ENCODE measurements around the gene HOXA10.

HOXA10 gene

GRCh38 chr7:27156508-27156898, 17.6 kb downstream of the HOXA10 start, which contains the start of gene HOXA7:
TSS of gene HOXA7 (minus strand) at chr7:27156675. CDS start at chr7:27156545, 130 bp downstream.
- DNase-seq (ENCODE audit: low spot score): no peak

GRCh38 chr7:27155816-27156507, 18.2 kb downstream of the HOXA10 start:
- no peak for DNase-seq (ENCODE audit: low spot score)

GRCh38 chr7:27154901-27155815, 19.0 kb downstream of the HOXA10 start:
- no peak for DNase-seq (ENCODE audit: low spot score)

DNA sequence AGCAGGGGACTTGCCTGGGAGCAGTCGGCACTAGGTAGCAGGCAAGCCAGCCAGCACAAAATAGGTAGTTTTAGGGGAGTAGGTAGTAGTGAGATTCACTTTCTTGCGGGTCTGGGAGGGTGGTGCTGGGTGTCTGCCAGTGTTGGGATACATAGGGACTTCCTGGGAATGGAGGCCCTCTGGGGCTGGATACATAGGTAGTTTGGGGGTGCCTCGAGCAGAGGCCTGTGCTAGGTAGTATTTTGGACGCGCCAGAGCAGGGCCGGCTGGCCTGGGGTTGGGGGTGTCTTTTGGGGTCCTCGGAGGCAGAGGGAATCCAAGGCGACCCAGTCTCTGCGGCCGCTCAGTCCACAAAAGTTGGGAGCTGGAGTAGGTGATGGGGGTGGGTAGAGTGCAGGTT, 19.8 kb downstream of the HOXA10 start:
- no peak for DNase-seq (ENCODE audit: low spot score)

DNA sequence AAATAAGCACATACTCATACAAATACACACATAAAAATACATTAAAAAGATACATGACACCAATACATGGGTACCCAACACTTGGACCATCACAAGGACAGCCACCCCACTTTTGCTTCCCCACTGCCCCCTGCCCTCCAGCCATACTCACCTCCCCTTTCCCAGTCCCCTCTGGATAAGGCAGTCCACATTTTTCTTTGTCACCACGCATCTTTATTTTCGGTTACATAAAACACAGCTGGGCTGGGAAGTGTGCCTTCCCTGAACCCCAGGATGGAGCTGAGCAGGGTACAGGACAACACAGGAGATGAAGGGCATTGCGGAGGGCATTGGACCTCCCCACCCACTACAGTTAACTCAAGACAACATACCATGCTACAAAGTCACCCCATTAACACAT, 20.6 kb downstream of the HOXA10 start:
- DNase-seq (ENCODE audit: low spot score): no peak

- no peak for DNase-seq (ENCODE audit: low spot score)
Measured at GRCh38 chr7:27152816-27153442, 21.2 kb downstream of the HOXA10 start.

GRCh38 chr7:27151931-27152815, 21.9 kb downstream of the HOXA10 start, which contains the start of gene HOXA3:
TSS of gene HOXA3 (minus strand) at chr7:27152583. CDS start at chr7:27110640, 41,943 bp downstream.
- no peak for DNase-seq (ENCODE audit: low spot score)

DNA sequence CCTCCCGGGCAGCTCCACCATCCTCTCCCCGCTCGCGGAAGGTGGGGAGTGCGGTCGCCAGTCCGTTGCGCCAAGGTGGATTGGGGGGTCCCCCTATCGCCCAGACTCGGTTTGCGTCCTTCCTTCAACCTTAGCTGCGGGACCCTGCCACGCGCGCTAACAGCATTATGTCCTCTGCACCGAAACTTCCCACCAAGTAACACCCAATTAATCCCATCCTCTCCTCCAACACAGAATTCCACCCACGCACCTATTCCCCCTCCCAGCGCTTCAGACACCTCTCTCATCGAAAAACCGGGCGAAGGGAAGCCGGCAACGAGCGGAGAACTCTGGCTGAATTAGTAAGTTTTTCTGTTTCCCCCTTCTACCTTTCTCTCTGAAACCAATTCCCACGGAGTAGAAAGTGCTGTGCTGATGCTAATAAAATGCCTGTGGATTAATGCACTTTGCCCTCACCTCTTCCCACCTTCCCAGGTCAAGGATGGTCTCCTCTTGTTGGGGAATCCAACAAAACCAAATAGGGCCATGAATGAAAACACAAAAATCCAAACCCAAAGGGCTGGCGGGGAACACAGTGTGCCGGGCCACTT, 22.7 kb downstream of the HOXA10 start:
- DNase-seq (ENCODE audit: low spot score): no peak

- peak; percentile 40 for DNase-seq (ENCODE audit: low spot score)
Measured at GRCh38 chr7:27150568-27151340, 23.4 kb downstream of the HOXA10 start.

DNA sequence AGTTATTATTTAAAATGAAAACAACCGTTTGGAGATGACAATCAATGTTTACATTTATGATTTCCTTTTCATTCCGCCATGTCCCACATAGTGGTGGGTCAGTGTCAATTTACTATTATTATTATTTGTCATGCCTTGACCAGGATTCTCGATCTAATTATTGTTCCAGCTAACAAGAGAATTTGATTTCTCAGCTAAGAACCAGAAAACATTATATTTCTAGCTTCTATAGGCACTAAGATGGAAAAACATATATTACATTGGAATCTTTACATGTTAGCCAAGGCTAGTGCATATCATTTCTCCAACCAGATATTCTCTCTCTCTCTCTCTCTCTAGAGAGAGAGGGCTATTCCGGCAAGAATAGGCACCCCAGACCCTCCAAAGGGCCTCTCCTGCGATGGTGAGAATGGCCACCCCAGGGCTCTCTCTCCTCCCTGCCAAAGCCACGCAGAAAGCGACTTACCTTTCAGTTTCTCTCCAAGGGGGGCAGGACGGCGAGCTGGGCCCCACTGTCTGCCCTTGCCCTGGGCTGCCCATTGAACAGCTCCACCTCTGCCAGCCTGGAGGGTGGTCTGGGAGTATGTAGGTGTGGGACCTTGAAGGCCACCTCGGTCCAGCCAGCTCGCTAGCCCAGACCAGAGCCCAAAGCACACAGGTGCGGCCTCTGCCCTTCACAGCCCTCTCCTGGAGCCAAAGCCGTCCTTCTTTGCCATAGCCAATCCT, 24.1 kb downstream of the HOXA10 start:
- DNase-seq (ENCODE audit: low spot score): no peak

DNA sequence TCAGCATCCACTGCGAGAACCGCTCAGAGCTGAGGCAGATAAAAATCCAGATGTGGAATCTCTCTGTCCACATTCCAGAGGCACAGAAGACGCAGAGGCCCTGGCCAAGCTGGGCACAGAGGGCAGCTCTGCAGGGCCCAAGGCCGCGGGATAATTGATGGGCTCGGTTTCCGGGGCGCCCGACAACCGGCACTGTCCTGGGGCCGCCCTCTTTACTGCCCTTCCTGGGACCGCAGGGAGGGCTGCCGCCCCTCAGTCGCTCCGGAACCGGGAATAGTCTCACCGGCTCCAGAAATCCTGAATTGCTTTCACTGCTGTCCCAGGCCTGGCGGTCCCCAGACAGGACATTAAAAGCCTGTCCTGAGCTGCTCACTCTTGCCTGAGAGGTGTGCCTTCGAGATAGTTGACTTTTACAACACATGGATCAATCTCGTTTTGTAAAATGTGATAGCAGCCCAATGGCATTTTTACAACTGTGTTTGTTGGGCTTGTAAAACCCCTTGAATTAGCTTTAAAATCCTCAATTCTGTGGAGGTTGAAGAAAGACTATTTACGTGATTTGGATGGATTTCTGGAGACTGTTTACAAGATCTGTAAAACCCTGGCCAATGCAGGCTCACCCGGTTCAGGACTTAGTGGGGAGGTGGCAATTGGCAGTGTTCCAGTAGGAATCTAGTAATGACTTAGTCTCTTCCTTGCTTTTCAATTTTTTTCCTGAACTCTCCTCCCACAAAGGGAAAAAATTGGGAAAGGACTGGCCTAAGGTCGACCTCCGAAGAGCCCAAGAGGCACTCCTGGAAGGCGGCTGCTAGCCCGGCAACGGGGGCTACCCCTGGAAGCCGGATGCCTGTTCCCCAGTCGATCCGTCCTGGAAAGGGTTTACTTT, 25.1 kb downstream of the HOXA10 start:
- no peak for DNase-seq (ENCODE audit: low spot score)

DNA sequence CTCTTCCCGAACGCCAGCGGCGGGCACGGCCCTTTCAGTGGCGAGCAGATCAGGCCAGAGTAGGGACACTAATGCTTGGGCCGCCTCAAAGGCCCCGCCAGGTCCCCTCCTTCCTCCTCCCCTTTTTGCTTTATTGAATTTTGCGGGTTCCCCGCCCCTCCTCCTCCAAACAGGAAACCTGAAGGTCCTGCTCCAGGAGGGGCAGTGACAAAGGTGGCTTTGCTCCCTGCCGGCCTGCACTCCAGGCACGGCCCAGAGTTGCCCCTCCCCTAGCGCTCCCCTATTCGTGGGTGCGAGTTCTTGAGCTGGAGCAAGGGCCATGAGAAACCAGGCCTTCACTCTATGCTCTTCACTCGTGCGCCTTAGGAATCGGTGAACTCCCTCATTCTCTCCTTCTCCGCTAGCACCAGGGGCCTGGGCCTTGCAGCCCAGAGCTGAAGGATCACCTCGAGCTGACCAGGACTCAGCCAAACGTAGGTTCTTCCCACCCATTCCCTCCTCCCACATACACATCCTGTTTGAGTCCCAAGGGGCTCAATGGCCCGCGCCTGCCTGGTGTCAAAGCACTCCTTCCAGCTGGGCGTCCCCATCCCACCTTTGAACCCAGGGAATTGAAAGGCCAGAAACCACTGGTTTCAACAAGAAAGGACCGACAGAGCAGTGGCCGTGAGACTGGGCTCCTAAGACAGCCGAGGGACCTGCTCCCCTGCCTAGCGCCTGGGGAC, 25.9 kb downstream of the HOXA10 start:
- DNase-seq (ENCODE audit: low spot score): no peak

DNA sequence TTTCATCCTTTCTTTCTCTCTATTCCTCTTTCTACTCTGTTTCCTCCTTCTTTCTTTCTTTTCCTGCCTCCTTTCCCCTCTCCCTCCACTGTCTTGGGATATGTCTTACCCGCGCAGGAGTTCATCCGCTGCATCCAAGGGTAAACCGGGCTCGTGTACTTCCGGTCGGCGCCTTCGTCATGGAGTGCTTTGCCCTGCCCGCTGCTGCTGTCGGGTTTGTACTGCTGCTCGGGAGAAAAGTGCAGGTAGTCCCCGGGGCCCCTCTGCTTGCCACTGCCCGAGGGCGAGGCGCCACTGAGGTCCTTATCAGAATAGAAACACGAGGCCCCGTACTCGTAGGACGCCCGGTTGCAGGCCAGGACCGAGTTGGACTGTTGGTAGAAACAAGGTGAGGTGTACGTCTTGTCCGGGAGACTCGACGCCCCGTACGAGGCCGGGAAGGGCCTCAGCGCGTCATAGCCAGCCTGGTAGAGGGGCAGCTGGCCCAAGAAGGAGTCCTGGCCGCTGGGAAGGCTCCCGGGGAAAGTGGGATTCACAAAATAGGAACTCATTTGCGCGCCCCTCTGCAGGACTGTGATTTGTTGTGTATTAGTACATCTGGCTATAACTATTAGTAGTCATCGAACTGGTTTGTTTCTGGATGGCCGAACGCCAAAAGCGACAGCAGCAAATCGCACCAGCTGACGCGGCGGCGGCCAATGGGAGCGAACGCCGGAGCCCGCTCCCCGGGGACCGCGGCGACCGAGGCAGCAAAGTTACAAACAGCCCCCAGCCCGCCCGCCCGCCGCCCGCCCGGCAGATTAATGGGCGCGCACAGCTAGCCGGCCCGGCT, 26.7 kb downstream of the HOXA10 start, which contains the start of gene HOXA6:
TSS of gene HOXA6 (minus strand) at position 576 of the 832 bp plus-strand sequence. CDS start at position 551, 25 bp downstream.
- DNase-seq (ENCODE audit: low spot score): no peak

- no peak for DNase-seq (ENCODE audit: low spot score)
Measured at GRCh38 chr7:27146491-27147198, 27.5 kb downstream of the HOXA10 start.

- no peak for DNase-seq (ENCODE audit: low spot score)
Measured at GRCh38 chr7:27145914-27146412, 28.2 kb downstream of the HOXA10 start.
